DOHH2 (cell line): ENCODE measurements around the gene POLR3GL.

Source experiments
- H3F3A ChIP-seq: fragments of 200-600 bp; sonication (generic), shearing (Covaris generic); 2 replicates; pipeline ENCODE4 v1.6.0; 2016; ENCODE audit warnings: antibody characterized with exemption, mild to moderate bottlenecking; ENCODE audit not compliant: control insufficient read depth, insufficient read depth
- H3K27ac ChIP-seq: fragments of 200-600 bp; sonication (generic); 2 replicates; pipeline ENCODE4 v1.5.1; 2014; ENCODE audit warnings: low read depth, mild to moderate bottlenecking, low read length, moderate library complexity
- H3K27me3 ChIP-seq: fragments of 200-600 bp; sonication (generic); 2 replicates; pipeline ENCODE4 v1.6.1; 2014; ENCODE audit warnings: mild to moderate bottlenecking, low read length, mixed read lengths; ENCODE audit not compliant: control insufficient read depth
- H3K36me3 ChIP-seq: fragments of 200-600 bp; sonication (generic); 2 replicates; pipeline ENCODE4 v1.6.1; 2014; ENCODE audit warnings: mild to moderate bottlenecking, low read length, moderate library complexity, mixed read lengths; ENCODE audit not compliant: control insufficient read depth
- H3K4me1 ChIP-seq: fragments of 200-600 bp; sonication (generic); 2 replicates; pipeline ENCODE4 v1.6.1; 2014; ENCODE audit warnings: mild to moderate bottlenecking, low read length, mixed read lengths; ENCODE audit not compliant: control insufficient read depth
- H3K4me2 ChIP-seq: fragments of 200-600 bp; sonication (generic); 2 replicates; pipeline ENCODE4 v1.6.0; 2014; ENCODE audit warnings: mild to moderate bottlenecking, low read length, moderate library complexity
- H3K4me3 ChIP-seq: fragments of 200-600 bp; sonication (generic); 2 replicates; pipeline ENCODE4 v1.5.1; 2014; ENCODE audit warnings: mild to moderate bottlenecking, low read length, mixed read lengths
- H3K79me2 ChIP-seq: fragments of 200-600 bp; sonication (generic); 2 replicates; pipeline ENCODE4 v1.6.1; 2014; ENCODE audit warnings: mild to moderate bottlenecking, low read length, mixed read lengths; ENCODE audit not compliant: control insufficient read depth
- H3K9me2 ChIP-seq: fragments of 200-600 bp; sonication (generic); replicated peaks from 2 replicates; pipeline ENCODE4 v1.6.1; 2014; ENCODE audit warnings: mild to moderate bottlenecking, low read length, mixed read lengths; ENCODE audit not compliant: control insufficient read depth
- H3K9me3 ChIP-seq: fragments of 200-600 bp; sonication (generic); 2 replicates; pipeline ENCODE4 v1.6.1; 2014; ENCODE audit warnings: antibody characterized with exemption, low read length, mixed read lengths; ENCODE audit not compliant: control insufficient read depth, insufficient read depth
- H4K20me1 ChIP-seq: fragments of 200-600 bp; sonication (generic); 2 replicates; pipeline ENCODE4 v1.6.0; 2014; ENCODE audit warnings: low read depth, mild to moderate bottlenecking, antibody characterized with exemption, low read length, moderate library complexity; ENCODE audit not compliant: control insufficient read depth, insufficient read depth
- CTCF ChIP-seq: fragments of 200-600 bp; sonication (generic); IDR thresholded peaks from one replicate; pipeline ENCODE4 v1.5.1; 2014; ENCODE audit warnings: antibody characterized with exemption, mild to moderate bottlenecking, low read depth, low read length; ENCODE audit not compliant: poor library complexity, severe bottlenecking
- EZH2phosphoT487 ChIP-seq: fragments of 200-600 bp; sonication (generic); IDR thresholded peaks from 2 replicates; pipeline ENCODE4 v1.6.1; 2017; ENCODE audit warnings: borderline replicate concordance, mild to moderate bottlenecking, antibody characterized with exemption, low read length, moderate library complexity, mixed read lengths

The POLR3GL gene

DNA sequence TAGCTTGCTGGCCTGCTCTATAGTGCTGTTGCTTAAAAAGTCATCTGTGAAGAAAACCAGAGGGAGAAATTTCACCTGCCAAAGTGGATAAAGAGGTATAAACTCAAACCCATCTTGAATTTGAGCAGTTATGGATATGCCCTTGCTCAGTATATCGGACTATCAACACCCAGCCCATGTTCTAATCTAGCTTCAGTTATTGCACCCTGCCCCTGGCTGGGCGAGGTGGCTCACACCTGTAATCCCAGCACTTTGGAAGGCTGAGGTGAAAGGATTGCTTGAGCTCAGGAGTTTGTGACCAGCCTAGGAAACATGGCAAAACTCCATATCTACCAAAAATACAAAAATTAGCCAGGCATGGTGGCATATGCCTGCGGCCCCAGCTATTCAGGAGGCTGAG is 20.0 kb upstream of the POLR3GL start:
- Histone ChIP-seq H3K79me2 (peaks cover 10% of the 10 kb centered on the region), H4K20me1 (no peaks in the 10 kb centered on the region), H3K27me3 (no peaks in the 10 kb centered on the region), H3K4me2 (no peak overlapping the region), H3K27ac (no peak overlapping the region), H3K4me1 (no peaks in the 10 kb centered on the region), H3F3A (no peaks in the 10 kb centered on the region), H3K36me3 (peaks cover 39% of the 10 kb centered on the region), H3K9me3 (no peaks in the 10 kb centered on the region), H3K4me3 (no peak overlapping the region), H3K9me2 (no peaks in the 10 kb centered on the region)
- no peak for TF ChIP-seq EZH2phosphoT487
- TF ChIP-seq CTCF: no peak

GRCh38 chr1:145946477-145946986 is 18.0 kb upstream of the POLR3GL start:
- Histone ChIP-seq H3K9me3 (no peaks in the 10 kb centered on the region), H4K20me1 (no peaks in the 10 kb centered on the region), H3K4me2 (no peak overlapping the region), H3K27me3 (no peaks in the 10 kb centered on the region), H3K4me3 (no peak overlapping the region), H3K9me2 (no peaks in the 10 kb centered on the region), H3K79me2 (peaks cover 15% of the 10 kb centered on the region), H3F3A (no peaks in the 10 kb centered on the region), H3K27ac (no peak overlapping the region), H3K4me1 (no peaks in the 10 kb centered on the region), H3K36me3 (peaks cover 36% of the 10 kb centered on the region)
- TF ChIP-seq EZH2phosphoT487: no peak
- no peak for TF ChIP-seq CTCF

DNA sequence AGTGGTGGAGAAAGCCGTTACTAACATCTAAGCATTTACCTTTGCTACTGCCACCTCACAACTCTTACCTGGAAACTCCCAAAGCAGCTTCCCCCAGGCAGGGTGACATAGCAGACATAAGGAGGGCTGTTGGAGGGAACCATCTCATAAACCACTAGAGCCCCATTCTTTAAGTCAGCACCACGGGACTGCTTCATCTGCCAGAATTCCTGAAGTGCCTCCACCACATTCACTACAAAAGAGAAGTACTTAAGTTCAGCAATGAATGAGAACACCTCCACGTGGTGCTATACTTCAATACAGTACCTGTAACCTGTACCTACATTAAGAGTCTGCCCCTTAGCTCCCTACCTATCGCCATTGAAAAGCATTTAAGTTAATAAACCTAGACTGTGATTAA is 16.9 kb upstream of the POLR3GL start:
- H3K4me3 ChIP-seq: no peak overlapping the region
- no peaks in the 10 kb centered on the region for H3K9me2 ChIP-seq
- H3K27me3 ChIP-seq: no peaks in the 10 kb centered on the region
- no peak overlapping the region for H3K27ac ChIP-seq
- TF ChIP-seq CTCF (no peak), EZH2phosphoT487 (no peak)
- H3K79me2 ChIP-seq: peaks cover 22% of the 10 kb centered on the region
- H3K9me3 ChIP-seq: no peaks in the 10 kb centered on the region
- H3K4me2 ChIP-seq: no peak overlapping the region
- H3K36me3 ChIP-seq: peaks cover 28% of the 10 kb centered on the region
- H3F3A ChIP-seq: no peaks in the 10 kb centered on the region
- H3K4me1 ChIP-seq: no peaks in the 10 kb centered on the region
- H4K20me1 ChIP-seq: no peaks in the 10 kb centered on the region
